ENCODE data around the gene MC1R. TPM values are rescaled to one million over a fixed set of nuclear protein-coding genes. Genes with fewer than 3 reads are reported as not detected.

Gene MC1R
- total RNA-seq, 2 experiments from 2014 or later, result 8.3 to 22.3 TPM

DNA sequence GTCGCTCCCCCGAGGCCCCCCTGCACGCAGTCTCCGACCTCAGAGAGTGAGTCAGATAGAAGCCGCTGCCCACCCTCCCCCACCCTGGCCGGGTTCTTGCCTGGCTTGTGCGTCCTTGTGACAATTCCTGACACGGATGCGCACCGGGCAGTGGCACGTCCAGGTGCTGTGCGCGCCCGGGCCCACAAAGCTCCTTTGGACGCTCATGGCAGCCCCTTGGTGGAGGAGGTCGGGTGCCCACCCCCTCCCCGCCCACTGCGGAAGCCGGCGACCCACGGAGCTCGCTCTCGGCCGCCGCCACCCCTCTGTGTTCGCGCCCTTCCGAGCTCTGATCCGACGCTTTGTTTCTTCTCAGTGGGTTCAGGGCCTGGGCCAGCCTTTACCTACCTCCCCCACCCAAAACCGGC lies 3.8 kb downstream of the MC1R start:
- Histone ChIP-seq H3K36me3 (ENCODE audit: insufficient read depth, low read length) (peaks cover 9% of the 10 kb centered on the region; the same call in 1 of the 2 replicates), H3K4me1 (ENCODE audit: insufficient read depth, low read length, poor library complexity, severe bottlenecking) (peaks cover 57% of the 10 kb centered on the region), H3K27ac (ENCODE audit: low read depth, low read length, poor library complexity, severe bottlenecking) (peak overlapping the region; percentile 69), H2AFZ (ENCODE audit: low read length) (peak overlapping the region; percentile 65), H3K79me2 (ENCODE audit: insufficient read depth, low read depth, low read length) (peaks cover 40% of the 10 kb centered on the region), H3K4me2 (ENCODE audit: low read length) (peak overlapping the region; percentile 89), H4K20me1 (ENCODE audit: insufficient read depth, low read length) (peaks cover 4% of the 10 kb centered on the region; the same call in 1 of the 2 replicates), H3K9me2 (ENCODE audit: insufficient read depth, low read length) (no peaks in the 10 kb centered on the region), H3K4me3 (ENCODE audit: low read depth, low read length, poor library complexity, severe bottlenecking) (peak overlapping the region; percentile 94), H3K9me3 (ENCODE audit: low read length) (no peaks in the 10 kb centered on the region)
- peak; percentile 60 for DNase-seq (ENCODE audit: low spot score)
- intact Hi-C loops (cut with micrococcal nuclease; ENCODE audit: unreplicated experiment), result loop anchor here (1.0 to 5.0 kb wide), 3 partner anchors 34 to 155 kb away; partner anchors contain the start of gene PRDM7
- ChIA-PET CTCF (ENCODE audit: unreplicated experiment) (interaction anchor here (0.6 to 0.7 kb wide), 2 partner anchors 25 to 120 kb away, joined by 7 to 9 read pairs; no protein-coding TSS in a partner anchor), POLR2A (interaction anchor here (0.6 to 2.7 kb wide), 14 partner anchors 10 to 236 kb away, joined by 3 to 13 read pairs (median 5); partner anchors contain the start of genes CDK10, DEF8 and TCF25)
- TF ChIP-seq EZH2phosphoT487 (IDR thresholded peaks at IDR 0.05; ENCODE audit: borderline replicate concordance, low read depth, low read length) (no peak), CTCF (conservative IDR thresholded peaks at IDR 0.05; ENCODE audit: low read length) (no peak)
- no TSS peak for BruUV-seq (replicated peaks)

DNA sequence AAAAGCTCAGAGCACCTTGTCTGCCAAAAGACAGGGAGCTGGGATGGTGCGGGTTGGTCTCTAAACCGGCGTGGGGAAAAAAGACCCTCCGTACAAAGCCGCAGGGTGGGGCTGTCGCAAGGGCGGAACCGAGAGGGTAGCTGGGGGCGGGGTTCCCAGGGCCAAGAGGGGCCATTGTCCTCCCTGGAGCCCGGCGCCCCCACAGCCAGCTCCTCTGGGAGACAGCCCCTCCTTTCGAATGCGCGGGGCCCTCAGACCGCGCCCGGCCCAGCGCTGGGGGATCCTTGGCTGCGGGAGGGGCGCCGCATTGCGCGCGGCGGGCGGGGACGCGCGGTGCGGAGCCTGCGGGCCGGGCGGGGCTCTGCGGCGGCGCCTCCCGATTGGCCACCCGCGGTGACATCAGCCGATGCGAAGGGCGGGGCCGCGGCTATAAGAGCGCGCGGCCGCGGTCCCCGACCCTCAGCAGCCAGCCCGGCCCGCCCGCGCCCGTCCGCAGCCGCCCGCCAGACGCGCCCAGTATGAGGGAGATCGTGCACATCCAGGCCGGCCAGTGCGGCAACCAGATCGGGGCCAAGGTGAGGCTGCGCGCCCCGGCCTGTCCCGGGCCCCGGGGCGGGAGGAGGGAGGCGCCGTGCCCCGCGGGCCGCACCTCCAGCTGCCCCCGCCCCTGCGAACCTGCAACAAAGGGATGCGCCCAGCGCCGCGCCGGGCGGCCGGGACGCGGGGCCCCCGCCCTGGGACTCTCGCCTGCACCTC lies 4.4 kb downstream of the MC1R start, which contains the start of gene TUBB3:
TUBB3 (plus strand) TSS at position 459 of the 756 bp plus-strand sequence; CDS start at position 519, 60 bp downstream.
- Histone ChIP-seq H2AFZ (ENCODE audit: low read length) (peak within 1 kb of the TSS; percentile 65), H3K9me3 (ENCODE audit: low read length) (no peaks in the 10 kb centered on the region), H3K27ac (ENCODE audit: low read depth, low read length, poor library complexity, severe bottlenecking) (peak within 1 kb of the TSS; percentile 69), H4K20me1 (ENCODE audit: insufficient read depth, low read length) (peaks cover 9% of the 10 kb centered on the region; the same call in 1 of the 2 replicates), H3K4me3 (ENCODE audit: low read depth, low read length, poor library complexity, severe bottlenecking) (peak within 1 kb of the TSS; percentile 94), H3K4me1 (ENCODE audit: insufficient read depth, low read length, poor library complexity, severe bottlenecking) (peaks cover 52% of the 10 kb centered on the region), H3K36me3 (ENCODE audit: insufficient read depth, low read length) (peaks cover 15% of the 10 kb centered on the region), H3K79me2 (ENCODE audit: insufficient read depth, low read depth, low read length) (peaks cover 46% of the 10 kb centered on the region), H3K4me2 (ENCODE audit: low read length) (peak within 1 kb of the TSS; percentile 89), H3K9me2 (ENCODE audit: insufficient read depth, low read length) (no peaks in the 10 kb centered on the region)
- intact Hi-C loops (cut with micrococcal nuclease; ENCODE audit: unreplicated experiment), result loop anchor here (1.0 to 5.0 kb wide), 4 partner anchors 25 to 154 kb away; partner anchors contain the start of genes DEF8 and PRDM7
- POLR2A ChIA-PET, result interaction anchor here (0.6 to 2.7 kb wide), 15 partner anchors 9 to 236 kb away, joined by 3 to 13 read pairs (median 5); partner anchors contain the start of genes CDK10, DEF8 and TCF25
- CTCF ChIA-PET (ENCODE audit: unreplicated experiment), result interaction anchor here (0.6 to 0.7 kb wide), 2 partner anchors 24 to 121 kb away, joined by 7 to 9 read pairs; no protein-coding TSS in a partner anchor
- no TSS peak for BruUV-seq (replicated peaks)
- TF ChIP-seq CTCF (conservative IDR thresholded peaks at IDR 0.05; ENCODE audit: low read length) (peak; percentile 47; the same call in 1 of the 2 replicates), EZH2phosphoT487 (IDR thresholded peaks at IDR 0.05; ENCODE audit: borderline replicate concordance, low read depth, low read length) (no peak)
- DNase-seq (ENCODE audit: low spot score), result peak; percentile 90

Data from OCI-LY7 (cell line).